ENCODE results near the gene ITGB8. TPM values are rescaled to one million over a fixed set of nuclear protein-coding genes. Genes with fewer than 3 reads are reported as not detected.

ITGB8 gene
- total RNA-seq, 4 donors from 2014 or later, result 30.7 to 65.5 (median 57.5) TPM

DNA sequence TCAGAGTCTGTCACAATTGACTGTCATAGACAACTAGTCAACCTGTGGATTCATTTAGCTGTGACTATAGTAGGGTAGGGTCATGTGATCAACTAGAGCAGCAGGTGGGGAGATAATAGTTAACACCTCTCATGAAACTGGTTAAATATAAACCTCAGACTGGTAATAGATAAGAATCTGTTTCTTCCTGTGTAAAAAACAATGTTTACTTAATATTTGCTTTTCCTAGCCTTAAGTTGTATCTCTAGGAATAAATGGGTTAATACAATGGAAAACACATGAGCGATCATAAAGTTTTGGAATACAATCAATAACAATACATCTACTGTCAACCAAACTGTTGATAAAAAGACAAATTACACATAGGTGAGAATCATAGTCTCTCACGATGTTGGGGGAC, 43.4 kb upstream of the ITGB8 start:
- Histone ChIP-seq H3K36me3 (no peaks in the 10 kb centered on the region), H3K27ac (no peak overlapping the region), H3K9me3 (no peaks in the 10 kb centered on the region), H3K27me3 (no peaks in the 10 kb centered on the region), H3K4me1 (no peaks in the 10 kb centered on the region), H3K4me3 (no peak overlapping the region)
- DNase-seq (ENCODE audit: low spot score in 2 of 2), result no peak
- WGBS, result 95% methylated on average over 2 of the region's 2 CpGs
- TF ChIP-seq POLR2AphosphoS5 (IDR thresholded peaks at IDR 0.05) (no peak), POLR2A (IDR thresholded peaks at IDR 0.05) (no peak), CTCF (IDR thresholded peaks at IDR 0.05) (no peak), EP300 (IDR thresholded peaks at IDR 0.05) (no peak)

DNA sequence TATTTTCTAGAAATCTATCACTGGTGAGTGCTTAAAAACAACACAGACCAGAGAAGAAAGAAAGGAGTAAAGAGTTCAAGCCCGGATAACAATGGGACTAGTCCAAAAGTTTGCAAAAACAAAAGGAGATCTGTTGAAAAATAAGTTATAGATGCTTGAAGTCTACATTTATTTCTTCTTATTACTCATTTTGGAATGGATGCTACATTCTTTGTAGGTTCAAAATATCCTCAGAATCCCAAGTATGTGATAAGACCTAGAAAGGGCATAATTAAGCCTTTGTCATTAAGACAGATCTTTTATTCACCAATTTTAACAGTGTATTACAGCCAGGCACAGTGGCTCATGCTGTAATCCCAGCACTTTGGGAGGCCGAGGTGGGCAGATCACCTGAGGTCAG, 42.7 kb upstream of the ITGB8 start:
- H3K4me1 ChIP-seq, result no peaks in the 10 kb centered on the region
- no peaks in the 10 kb centered on the region for H3K9me3 ChIP-seq
- no peak overlapping the region for H3K27ac ChIP-seq
- no peaks in the 10 kb centered on the region for H3K27me3 ChIP-seq
- TF ChIP-seq EP300 (IDR thresholded peaks at IDR 0.05) (no peak), CTCF (IDR thresholded peaks at IDR 0.05) (no peak), POLR2A (IDR thresholded peaks at IDR 0.05) (no peak)
- 87% methylated on average over 2 of the region's 2 CpGs for WGBS
- no peak for DNase-seq (ENCODE audit: low spot score in 2 of 2)
- no peaks in the 10 kb centered on the region for H3K36me3 ChIP-seq
- no peak overlapping the region for H3K4me3 ChIP-seq

DNA sequence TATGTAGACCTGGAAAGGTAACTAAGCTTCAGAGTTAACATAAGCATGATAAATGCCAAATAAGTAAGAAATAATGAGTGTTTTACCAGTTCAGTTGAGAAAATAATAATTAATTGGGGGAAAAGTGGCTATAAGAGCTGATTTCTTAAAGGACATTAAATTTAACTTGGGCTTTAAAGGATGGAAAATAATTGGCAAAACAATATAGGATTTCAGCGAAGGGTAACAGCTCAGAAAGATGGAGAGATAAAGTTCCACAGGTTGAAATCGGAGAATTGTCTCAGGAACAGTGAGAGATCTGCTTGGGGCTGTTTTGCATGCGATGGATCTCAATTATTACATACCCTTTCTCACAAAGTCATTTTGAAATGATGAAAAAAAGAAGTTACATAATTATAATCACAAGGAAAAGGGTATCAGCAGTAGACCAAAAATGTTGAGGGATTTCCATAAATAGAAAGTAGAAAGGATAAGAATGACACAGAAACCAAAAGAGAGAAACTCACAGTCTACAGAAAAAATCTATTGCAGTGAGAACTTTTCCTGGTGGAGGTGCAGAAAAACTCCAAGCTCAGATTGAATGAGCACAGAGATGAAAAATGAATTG, 40.1 kb upstream of the ITGB8 start:
- Histone ChIP-seq H3K27me3 (no peaks in the 10 kb centered on the region), H3K4me3 (no peak overlapping the region), H3K36me3 (no peaks in the 10 kb centered on the region), H3K27ac (no peak overlapping the region), H3K9me3 (no peaks in the 10 kb centered on the region), H3K4me1 (no peaks in the 10 kb centered on the region)
- no peak for DNase-seq (ENCODE audit: low spot score in 2 of 2)
- 30% methylated on average over 3 of the region's 3 CpGs for WGBS
- TF ChIP-seq POLR2A (IDR thresholded peaks at IDR 0.05) (no peak), CTCF (IDR thresholded peaks at IDR 0.05) (no peak), EP300 (IDR thresholded peaks at IDR 0.05) (no peak), POLR2AphosphoS5 (IDR thresholded peaks at IDR 0.05) (no peak)

GRCh38 chr7:20293336-20293735, 37.4 kb upstream of the ITGB8 start:
- Histone ChIP-seq H3K36me3 (no peaks in the 10 kb centered on the region), H3K9me3 (no peaks in the 10 kb centered on the region), H3K4me3 (no peak overlapping the region), H3K27ac (no peak overlapping the region), H3K4me1 (no peaks in the 10 kb centered on the region), H3K27me3 (no peaks in the 10 kb centered on the region)
- no peak for DNase-seq (ENCODE audit: low spot score in 2 of 2)
- 97% methylated on average over 3 of the region's 3 CpGs for WGBS
- no peak for TF ChIP-seq POLR2AphosphoS5 (IDR thresholded peaks at IDR 0.05)
- TF ChIP-seq POLR2A (IDR thresholded peaks at IDR 0.05), result no peak
- no peak for TF ChIP-seq CTCF (IDR thresholded peaks at IDR 0.05)
- TF ChIP-seq EP300 (IDR thresholded peaks at IDR 0.05), result no peak

- TF ChIP-seq CTCF (IDR thresholded peaks at IDR 0.05) (no peak), EP300 (IDR thresholded peaks at IDR 0.05) (no peak), POLR2A (IDR thresholded peaks at IDR 0.05) (no peak), POLR2AphosphoS5 (IDR thresholded peaks at IDR 0.05) (no peak)
- H3K27me3 ChIP-seq, result no peaks in the 10 kb centered on the region
- H3K27ac ChIP-seq, result no peak overlapping the region
- no peak overlapping the region for H3K4me3 ChIP-seq
- WGBS, result 83% methylated on average over 3 of the region's 3 CpGs
- DNase-seq (ENCODE audit: low spot score in 2 of 2), result no peak
- no peaks in the 10 kb centered on the region for H3K9me3 ChIP-seq
- H3K4me1 ChIP-seq, result no peaks in the 10 kb centered on the region
- no peaks in the 10 kb centered on the region for H3K36me3 ChIP-seq
Measured at GRCh38 chr7:20296444-20296843, 34.3 kb upstream of the ITGB8 start.

All from suprapubic skin (tissue), 4 donors.